PC-9 (cell line): ENCODE data around the gene CTNNA1. TPM values are rescaled to one million over a fixed set of nuclear protein-coding genes. Genes with fewer than 3 reads are reported as not detected.

Source experiments
- BruUV-seq: library from RNA; stranded (reverse); fragments of 400-500 nt; replicated peaks from 2 replicates; lab custom pipeline; 2021; lab: Mats Ljungman, UMichigan
- CTCF ChIA-PET: fragments of 300-600 bp; sonication (Branson Sonifier 250); formaldehyde crosslinking; loops from one replicate; lab custom pipeline; 2022; ENCODE audit warnings: antibody characterized with exemption; lab: Charles Lee
- POLR2A ChIA-PET: fragments of 300-600 bp; sonication (Branson Sonifier 250); formaldehyde crosslinking; loops from one replicate; lab custom pipeline; 2022; ENCODE audit warnings: antibody characterized with exemption; ENCODE audit not compliant: unreplicated experiment; lab: Charles Lee
- DNase-seq, 2 experiments: peaks; one replicate each; pipeline versions ENCODE4 v3.0.0 to v3.0.0-alpha.2; 2015 to 2022; ENCODE audit warnings: mixed read lengths in 1 of 2
- H2AFZ ChIP-seq: fragments of 200-600 bp; sonication (generic); 2 replicates; pipeline ENCODE4 v1.8.1; 2017; ENCODE audit warnings: antibody characterized with exemption
- H3F3A ChIP-seq: fragments of 200-600 bp; sonication (generic); 2 replicates; pipeline ENCODE4 v1.8.1; 2017; ENCODE audit warnings: antibody characterized with exemption, mild to moderate bottlenecking, low read depth; ENCODE audit not compliant: insufficient read depth
- H3K27ac ChIP-seq: fragments of 200-600 bp; sonication (generic); 2 replicates; pipeline ENCODE4 v1.6.1; 2016; ENCODE audit warnings: mixed run types
- H3K27me3 ChIP-seq: fragments of 200-600 bp; sonication (generic); 2 replicates; pipeline ENCODE4 v1.6.1; 2016; ENCODE audit warnings: low read depth, mixed run types; ENCODE audit not compliant: insufficient read depth
- H3K36me3 ChIP-seq: fragments of 200-600 bp; sonication (generic); 2 replicates; pipeline ENCODE4 v1.6.1; 2016; ENCODE audit warnings: low read depth, mixed run types
- H3K4me1 ChIP-seq: fragments of 200-600 bp; sonication (generic); replicated peaks from 2 replicates; pipeline ENCODE4 v1.6.1; 2016; ENCODE audit warnings: mixed run types; ENCODE audit not compliant: insufficient read depth
- H3K4me2 ChIP-seq: fragments of 200-600 bp; sonication (generic); 2 replicates; pipeline ENCODE4 v1.6.1; 2017; ENCODE audit warnings: mixed run types
- H3K4me3 ChIP-seq: fragments of 200-600 bp; sonication (generic); 2 replicates; pipeline ENCODE4 v1.6.1; 2016; ENCODE audit warnings: mixed run types
- H3K79me2 ChIP-seq: fragments of 200-600 bp; sonication (generic); 2 replicates; pipeline ENCODE4 v1.6.1; 2017; ENCODE audit warnings: low read depth, mixed run types
- H3K9me2 ChIP-seq: fragments of 200-600 bp; sonication (generic); 2 replicates; pipeline ENCODE4 v1.8.1; 2017; ENCODE audit warnings: mild to moderate bottlenecking; ENCODE audit not compliant: insufficient read depth
- H3K9me3 ChIP-seq: fragments of 200-600 bp; sonication (generic); 2 replicates; pipeline ENCODE4 v1.8.1; 2016; ENCODE audit warnings: low read depth; ENCODE audit not compliant: insufficient read depth
- H4K20me1 ChIP-seq: fragments of 200-600 bp; sonication (generic); 2 replicates; pipeline ENCODE4 v1.8.1; 2017; ENCODE audit not compliant: insufficient read depth
- CTCF ChIP-seq: fragments of 200-600 bp; sonication (generic); conservative IDR thresholded peaks from 2 replicates; pipeline ENCODE4 v1.6.1; 2017; ENCODE audit warnings: mixed run types, antibody characterized with exemption, mild to moderate bottlenecking, moderate library complexity
- EZH2 ChIP-seq: fragments of 200-600 bp; sonication (generic); IDR thresholded peaks from 2 replicates; pipeline ENCODE4 v1.8.0; 2017; ENCODE audit warnings: antibody characterized with exemption, low read depth
- intact Hi-C: fragments of 100-400 bp; cut with micrococcal nuclease; formaldehyde crosslinking; loops from one replicate; pipeline ENCODE4 v1.10.0; 2022; ENCODE audit not compliant: unreplicated experiment
- total RNA-seq: library from RNA; stranded (reverse); gene quantifications from 2 replicates; pipeline ENCODE4 v1.2.3, GENCODE V29; 2021

Gene CTNNA1
- total RNA-seq, 1 experiment from 2014 or later, result 91.7 TPM

- Histone ChIP-seq H4K20me1 (no peaks in the 10 kb centered on the region), H3K27me3 (no peaks in the 10 kb centered on the region), H3K9me2 (no peaks in the 10 kb centered on the region), H3K79me2 (no peaks in the 10 kb centered on the region), H3K4me3 (no peak overlapping the region), H3K27ac (no peak overlapping the region), H3F3A (no peaks in the 10 kb centered on the region), H2AFZ (no peak overlapping the region), H3K4me1 (no peaks in the 10 kb centered on the region), H3K9me3 (no peaks in the 10 kb centered on the region), H3K4me2 (no peak overlapping the region), H3K36me3 (no peaks in the 10 kb centered on the region)
- CTCF ChIA-PET, result no interaction called here
- TF ChIP-seq CTCF (no peak), EZH2 (no peak)
- no TSS peak for BruUV-seq
- no peak for DNase-seq
- POLR2A ChIA-PET, result no interaction called here
- intact Hi-C loops, result no loop called here
These were observed 83.9 kb downstream of the CTNNA1 start for GRCh38 chr5:138837160-138837559.

GRCh38 chr5:138840103-138840502 is 86.9 kb downstream of the CTNNA1 start:
- Histone ChIP-seq H3K9me2 (no peaks in the 10 kb centered on the region), H3F3A (no peaks in the 10 kb centered on the region), H3K4me3 (no peak overlapping the region), H3K79me2 (no peaks in the 10 kb centered on the region), H3K4me2 (no peak overlapping the region), H3K27ac (no peak overlapping the region), H3K27me3 (no peaks in the 10 kb centered on the region), H2AFZ (no peak overlapping the region), H3K9me3 (no peaks in the 10 kb centered on the region), H3K36me3 (no peaks in the 10 kb centered on the region), H4K20me1 (no peaks in the 10 kb centered on the region), H3K4me1 (no peaks in the 10 kb centered on the region)
- DNase-seq, result no peak
- TF ChIP-seq EZH2, result no peak
- no peak for TF ChIP-seq CTCF
- BruUV-seq, result no TSS peak
- CTCF ChIA-PET, result no interaction called here
- intact Hi-C loops, result no loop called here
- POLR2A ChIA-PET, result no interaction called here

- ChIA-PET CTCF (no interaction called here), POLR2A (no interaction called here)
- Histone ChIP-seq H3K36me3 (no peaks in the 10 kb centered on the region), H3K27me3 (no peaks in the 10 kb centered on the region), H3K9me2 (no peaks in the 10 kb centered on the region), H4K20me1 (no peaks in the 10 kb centered on the region), H3K79me2 (no peaks in the 10 kb centered on the region), H3K4me1 (no peaks in the 10 kb centered on the region), H2AFZ (no peak overlapping the region), H3F3A (no peaks in the 10 kb centered on the region), H3K9me3 (no peaks in the 10 kb centered on the region), H3K27ac (no peak overlapping the region), H3K4me3 (no peak overlapping the region), H3K4me2 (no peak overlapping the region)
- no TSS peak for BruUV-seq
- no peak for TF ChIP-seq CTCF
- TF ChIP-seq EZH2, result no peak
- DNase-seq, result no peak
- intact Hi-C loops, result no loop called here
These were observed 88.3 kb downstream of the CTNNA1 start for GRCh38 chr5:138841531-138841930.
